ENCODE data around the gene CBFA2T3.

DNA sequence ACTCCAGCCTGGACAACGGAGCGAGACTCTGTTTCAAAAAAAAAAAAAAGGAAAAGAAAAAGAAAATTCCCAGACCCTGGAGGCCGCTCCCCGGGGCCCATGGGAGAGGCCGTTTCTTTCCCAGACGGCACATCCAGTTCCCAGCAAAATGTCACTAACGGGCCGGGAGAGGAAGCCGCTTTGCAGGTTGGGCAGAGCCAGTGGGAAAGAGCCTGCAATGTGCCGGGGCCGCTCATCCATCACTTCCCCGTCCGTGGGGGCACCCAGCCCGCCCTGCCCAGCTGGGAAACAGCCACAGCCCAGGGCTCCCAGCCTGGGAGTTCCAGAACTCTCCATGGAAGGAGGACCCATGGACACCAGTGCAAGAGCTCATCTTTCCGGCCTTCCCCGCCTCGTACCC lies 68.7 kb downstream of the CBFA2T3 start:
- TF ChIP-seq POLR2A (IDR thresholded peaks at IDR 0.05), result no peak
- TF ChIP-seq, protein P1, sequence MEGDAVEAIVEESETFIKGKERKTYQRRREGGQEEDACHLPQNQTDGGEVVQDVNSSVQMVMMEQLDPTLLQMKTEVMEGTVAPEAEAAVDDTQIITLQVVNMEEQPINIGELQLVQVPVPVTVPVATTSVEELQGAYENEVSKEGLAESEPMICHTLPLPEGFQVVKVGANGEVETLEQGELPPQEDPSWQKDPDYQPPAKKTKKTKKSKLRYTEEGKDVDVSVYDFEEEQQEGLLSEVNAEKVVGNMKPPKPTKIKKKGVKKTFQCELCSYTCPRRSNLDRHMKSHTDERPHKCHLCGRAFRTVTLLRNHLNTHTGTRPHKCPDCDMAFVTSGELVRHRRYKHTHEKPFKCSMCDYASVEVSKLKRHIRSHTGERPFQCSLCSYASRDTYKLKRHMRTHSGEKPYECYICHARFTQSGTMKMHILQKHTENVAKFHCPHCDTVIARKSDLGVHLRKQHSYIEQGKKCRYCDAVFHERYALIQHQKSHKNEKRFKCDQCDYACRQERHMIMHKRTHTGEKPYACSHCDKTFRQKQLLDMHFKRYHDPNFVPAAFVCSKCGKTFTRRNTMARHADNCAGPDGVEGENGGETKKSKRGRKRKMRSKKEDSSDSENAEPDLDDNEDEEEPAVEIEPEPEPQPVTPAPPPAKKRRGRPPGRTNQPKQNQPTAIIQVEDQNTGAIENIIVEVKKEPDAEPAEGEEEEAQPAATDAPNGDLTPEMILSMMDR (IDR thresholded peaks at IDR 0.05), result no peak
